ENCODE measurements around the gene SYMPK.

Gene SYMPK

GRCh38 chr19:45852983-45853382 is 10.0 kb downstream of the SYMPK start:
- ATAC-seq, result no peak
- no peak for TF ChIP-seq GLIS3 (CRISPR knock-in tag; IDR thresholded peaks at IDR 0.05)
- no peak for TF ChIP-seq TCF4 (CRISPR knock-in tag; IDR thresholded peaks at IDR 0.05; ENCODE audit: borderline replicate concordance)
- TF ChIP-seq ZNF565 (CRISPR knock-in tag; conservative IDR thresholded peaks at IDR 0.05; ENCODE audit: low read depth), result no peak
- no peak for TF ChIP-seq ISL1 (CRISPR knock-in tag; IDR thresholded peaks at IDR 0.05)
- TF ChIP-seq ZFP30 (CRISPR knock-in tag; IDR thresholded peaks at IDR 0.05), result no peak
- no peak for TF ChIP-seq OSR1 (CRISPR knock-in tag; IDR thresholded peaks at IDR 0.05)
- TF ChIP-seq ESRRG (CRISPR knock-in tag; IDR thresholded peaks at IDR 0.05), result no peak
- no peak for TF ChIP-seq ZNF8 (CRISPR knock-in tag; IDR thresholded peaks at IDR 0.05)
- TF ChIP-seq CSDC2 (CRISPR knock-in tag; IDR thresholded peaks at IDR 0.05), result no peak
- no peak for TF ChIP-seq TSHZ2 (CRISPR knock-in tag; IDR thresholded peaks at IDR 0.05)

DNA sequence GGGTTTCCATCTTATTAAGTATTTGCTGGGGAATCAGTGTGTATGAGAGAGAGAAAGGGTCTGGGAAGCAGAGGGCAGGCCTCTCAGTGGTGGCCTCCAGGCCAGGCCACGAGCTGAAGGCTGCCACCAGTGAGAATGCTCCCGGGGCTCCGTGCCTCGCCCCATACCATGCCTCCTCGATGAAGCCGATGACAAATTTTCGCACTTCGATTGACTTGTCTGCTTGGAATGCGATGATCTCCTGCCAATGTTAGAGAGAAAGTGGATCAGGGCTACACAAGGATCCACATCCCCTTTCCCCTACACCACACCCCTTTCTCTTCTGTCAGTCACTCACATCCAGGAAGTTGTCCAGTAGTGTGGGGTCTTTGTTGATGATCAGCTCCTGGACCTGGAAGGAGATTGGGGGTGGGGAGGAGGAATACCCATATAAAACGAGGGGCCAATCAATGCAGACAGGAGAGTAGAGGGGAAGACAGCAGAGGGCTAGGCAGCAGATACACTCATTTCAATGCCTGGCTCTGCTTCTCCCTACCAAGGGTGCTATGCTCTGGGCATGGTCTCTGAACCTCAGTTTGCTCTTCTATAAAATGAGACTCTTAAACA is 10.7 kb downstream of the SYMPK start:
- TF ChIP-seq ZNF8 (CRISPR knock-in tag; IDR thresholded peaks at IDR 0.05), result no peak
- TF ChIP-seq TCF4 (CRISPR knock-in tag; IDR thresholded peaks at IDR 0.05; ENCODE audit: borderline replicate concordance), result no peak
- TF ChIP-seq ESRRG (CRISPR knock-in tag; IDR thresholded peaks at IDR 0.05), result no peak
- no peak for TF ChIP-seq TSHZ2 (CRISPR knock-in tag; IDR thresholded peaks at IDR 0.05)
- no peak for TF ChIP-seq POU6F1 (CRISPR knock-in tag; IDR thresholded peaks at IDR 0.05; ENCODE audit: borderline replicate concordance, low read depth)
- TF ChIP-seq ZNF70 (CRISPR knock-in tag; IDR thresholded peaks at IDR 0.05), result no peak
- no peak for TF ChIP-seq ISL1 (CRISPR knock-in tag; IDR thresholded peaks at IDR 0.05)
- no peak for TF ChIP-seq CSDC2 (CRISPR knock-in tag; IDR thresholded peaks at IDR 0.05)
- no peak for TF ChIP-seq ZC3H10 (CRISPR knock-in tag; IDR thresholded peaks at IDR 0.05)
- no peak for TF ChIP-seq PATZ1 (CRISPR knock-in tag; IDR thresholded peaks at IDR 0.05; ENCODE audit: borderline replicate concordance)
- TF ChIP-seq SNAI2 (CRISPR knock-in tag; IDR thresholded peaks at IDR 0.05), result no peak
- no peak for TF ChIP-seq ZNF565 (CRISPR knock-in tag; conservative IDR thresholded peaks at IDR 0.05; ENCODE audit: low read depth)
- no peak for TF ChIP-seq ZFP30 (CRISPR knock-in tag; IDR thresholded peaks at IDR 0.05)
- TF ChIP-seq TOX (CRISPR knock-in tag; IDR thresholded peaks at IDR 0.05; ENCODE audit: borderline replicate concordance), result no peak
- TF ChIP-seq GLIS3 (CRISPR knock-in tag; IDR thresholded peaks at IDR 0.05), result no peak
- TF ChIP-seq ARNTL (CRISPR knock-in tag; IDR thresholded peaks at IDR 0.05; ENCODE audit: borderline replicate concordance, low read depth), result no peak
- no peak for TF ChIP-seq RARB (CRISPR knock-in tag; IDR thresholded peaks at IDR 0.05)
- no peak for TF ChIP-seq PPARA (CRISPR knock-in tag; IDR thresholded peaks at IDR 0.05; ENCODE audit: borderline replicate concordance)
- TF ChIP-seq BACH2 (CRISPR knock-in tag; IDR thresholded peaks at IDR 0.05; ENCODE audit: borderline replicate concordance), result no peak
- no peak for ATAC-seq

GRCh38 chr19:45848922-45849321 is 14.0 kb downstream of the SYMPK start:
- ATAC-seq, result peak; percentile 70
- TF ChIP-seq GLIS3 (CRISPR knock-in tag; IDR thresholded peaks at IDR 0.05) (no peak), PPARA (CRISPR knock-in tag; IDR thresholded peaks at IDR 0.05; ENCODE audit: borderline replicate concordance) (no peak), POU6F1 (CRISPR knock-in tag; IDR thresholded peaks at IDR 0.05; ENCODE audit: borderline replicate concordance, low read depth) (no peak), SNAI2 (CRISPR knock-in tag; IDR thresholded peaks at IDR 0.05) (no peak), ZNF70 (CRISPR knock-in tag; IDR thresholded peaks at IDR 0.05) (no peak), ISL1 (CRISPR knock-in tag; IDR thresholded peaks at IDR 0.05) (no peak), CSDC2 (CRISPR knock-in tag; IDR thresholded peaks at IDR 0.05) (no peak), OSR1 (CRISPR knock-in tag; IDR thresholded peaks at IDR 0.05) (no peak), ARNTL (CRISPR knock-in tag; IDR thresholded peaks at IDR 0.05; ENCODE audit: borderline replicate concordance, low read depth) (no peak), TSHZ2 (CRISPR knock-in tag; IDR thresholded peaks at IDR 0.05) (no peak), ZNF8 (CRISPR knock-in tag; IDR thresholded peaks at IDR 0.05) (no peak), BACH2 (CRISPR knock-in tag; IDR thresholded peaks at IDR 0.05; ENCODE audit: borderline replicate concordance) (no peak), TOX (CRISPR knock-in tag; IDR thresholded peaks at IDR 0.05; ENCODE audit: borderline replicate concordance) (no peak), ZNF565 (CRISPR knock-in tag; conservative IDR thresholded peaks at IDR 0.05; ENCODE audit: low read depth) (no peak), ESRRG (CRISPR knock-in tag; IDR thresholded peaks at IDR 0.05) (no peak), ZFP3 (CRISPR knock-in tag; IDR thresholded peaks at IDR 0.05) (no peak)
